IMR-90 (cell line): ENCODE measurements around the gene ANGPTL1. TPM values are rescaled to one million over a fixed set of nuclear protein-coding genes. Genes with fewer than 3 reads are reported as not detected.
A peak's percentile ranks its signal among the peaks of the same experiment; 100 is the strongest.

Experiments used
- ATAC-seq: fragments of 200-7000 bp; cut with Tn5 transposase; 2 replicates; pipeline ENCODE4 v1.9.1; 2020; ENCODE audit warnings: low read depth, mild to moderate bottlenecking, moderate library complexity
- BruUV-seq: library from RNA; stranded (reverse); fragments of 400-500 nt; replicated peaks from 2 replicates; lab custom pipeline; 2021; lab: Mats Ljungman, UMichigan
- CTCF ChIA-PET: fragments of 300-600 bp; formaldehyde crosslinking; extraction: SDS; loops from one replicate; lab custom pipeline; 2021; ENCODE audit warnings: antibody characterized with exemption; lab: Yijun Ruan, JAX
- POLR2A ChIA-PET: fragments of 300-600 bp; sonication (Branson Sonifier 250); formaldehyde crosslinking; loops from one replicate; lab custom pipeline; 2022; ENCODE audit warnings: antibody characterized with exemption; ENCODE audit not compliant: unreplicated experiment; lab: Charles Lee
- DNase-seq: peaks from one replicate; pipeline ENCODE4 v3.0.0; 2013
- H2AFZ ChIP-seq: replicated peaks from 2 replicates; pipeline ENCODE3; 2013; ENCODE audit warnings: low read length, mild to moderate bottlenecking; ENCODE audit not compliant: poor library complexity
- H2AK5ac ChIP-seq: 2 replicates; pipeline ENCODE4 v1.6.1; 2013; ENCODE audit warnings: low read depth, low read length, inconsistent platforms
- H2AK9ac ChIP-seq: replicated peaks from 2 replicates; pipeline ENCODE3; 2013; ENCODE audit warnings: mild to moderate bottlenecking, low read depth, low read length, moderate library complexity; ENCODE audit not compliant: poor library complexity
- H2BK120ac ChIP-seq: 2 replicates; pipeline ENCODE4 v1.6.1; 2013; ENCODE audit warnings: low read depth, low read length, inconsistent platforms
- H2BK15ac ChIP-seq: 3 replicates; pipeline ENCODE4 v1.6.1; 2013; ENCODE audit warnings: low read depth, low read length, inconsistent platforms
- H2BK20ac ChIP-seq: 2 replicates; pipeline ENCODE4 v1.6.1; 2013; ENCODE audit warnings: low read depth, mild to moderate bottlenecking, inconsistent platforms, low read length, moderate library complexity
- H2BK5ac ChIP-seq: 2 replicates; pipeline ENCODE4 v1.6.1; 2013; ENCODE audit warnings: mild to moderate bottlenecking, low read depth, low read length, inconsistent platforms; ENCODE audit not compliant: poor library complexity, severe bottlenecking
- H3K14ac ChIP-seq: replicated peaks from 2 replicates; pipeline ENCODE4 v1.6.1; 2013; ENCODE audit warnings: low read depth, low read length, inconsistent platforms
- H3K18ac ChIP-seq: 2 replicates; pipeline ENCODE4 v1.6.1; 2013; ENCODE audit warnings: low read depth, low read length, control low read depth
- H3K23ac ChIP-seq: 2 replicates; pipeline ENCODE4 v1.6.1; 2013; ENCODE audit warnings: low read depth, low read length, inconsistent platforms
- H3K27ac ChIP-seq: 2 replicates; pipeline ENCODE4 v1.5.1; 2013; ENCODE audit warnings: mild to moderate bottlenecking, control low read depth, low read length; ENCODE audit not compliant: insufficient read depth
- H3K27me3 ChIP-seq: 2 replicates; pipeline ENCODE4 v1.6.1; 2013; ENCODE audit warnings: low read length; ENCODE audit not compliant: control insufficient read depth, insufficient read depth
- H3K36me3 ChIP-seq: 2 replicates; pipeline ENCODE4 v1.6.1; 2013; ENCODE audit warnings: low read length, mixed read lengths; ENCODE audit not compliant: control insufficient read depth, insufficient read depth
- H3K4ac ChIP-seq: 2 replicates; pipeline ENCODE4 v1.6.1; 2013; ENCODE audit warnings: low read depth, low read length, inconsistent platforms
- H3K4me1 ChIP-seq: 2 replicates; pipeline ENCODE4 v1.6.1; 2013; ENCODE audit warnings: low read length, mixed read lengths; ENCODE audit not compliant: control insufficient read depth, insufficient read depth
- H3K4me2 ChIP-seq: 2 replicates; pipeline ENCODE4 v1.6.1; 2013; ENCODE audit warnings: low read depth, mild to moderate bottlenecking, control low read depth, low read length, moderate library complexity
- H3K4me3 ChIP-seq: 2 replicates; pipeline ENCODE4 v1.5.1; 2013; ENCODE audit warnings: low read depth, mild to moderate bottlenecking, control low read depth, low read length, moderate library complexity; ENCODE audit not compliant: insufficient read depth
- H3K56ac ChIP-seq: 2 replicates; pipeline ENCODE4 v1.6.1; 2013; ENCODE audit warnings: low read length, inconsistent platforms; ENCODE audit not compliant: insufficient read depth; ENCODE audit errors: extremely low read depth
- H3K79me1 ChIP-seq, 2 experiments: 2 replicates each; pipeline ENCODE4 v1.6.1; 2013; ENCODE audit warnings: low read length in 2 of 2, inconsistent platforms in 1 of 2, low read depth in 1 of 2
- H3K9ac ChIP-seq: 2 replicates; pipeline ENCODE4 v1.6.1; 2013; ENCODE audit warnings: low read depth, low read length, control low read depth
- H3K9me1 ChIP-seq: 2 replicates; pipeline ENCODE4 v1.6.1; 2013; ENCODE audit warnings: low read length, inconsistent platforms; ENCODE audit not compliant: insufficient read depth
- H3K9me3 ChIP-seq: 2 replicates; pipeline ENCODE4 v1.6.1; 2013; ENCODE audit warnings: low read length; ENCODE audit not compliant: control insufficient read depth, insufficient read depth
- H4K20me1 ChIP-seq: 2 replicates; pipeline ENCODE4 v1.6.1; 2013; ENCODE audit warnings: low read length, inconsistent platforms; ENCODE audit not compliant: insufficient read depth
- H4K5ac ChIP-seq: 2 replicates; pipeline ENCODE4 v1.6.1; 2013; ENCODE audit warnings: mild to moderate bottlenecking, low read depth, low read length, control low read depth
- H4K8ac ChIP-seq, 2 experiments: 2 replicates each; pipeline ENCODE4 v1.6.1; 2013; ENCODE audit warnings: low read depth in 2 of 2, low read length in 2 of 2, control low read depth in 1 of 2, inconsistent platforms in 1 of 2
- H4K91ac ChIP-seq: 2 replicates; pipeline ENCODE4 v1.6.1; 2013; ENCODE audit warnings: low read depth, low read length, inconsistent platforms; ENCODE audit not compliant: insufficient read depth
- BHLHE40 ChIP-seq: fragments of 150-350 bp; IDR thresholded peaks from 2 replicates; pipeline ENCODE4 v1.6.1; 2016; ENCODE audit warnings: mild to moderate bottlenecking, low read depth, low read length
- CEBPB ChIP-seq: IDR thresholded peaks from 2 replicates; pipeline ENCODE4 v1.6.1; 2012; ENCODE audit warnings: low read depth, low read length, improper control_type of control experiment
- CHD1 ChIP-seq: IDR thresholded peaks from 2 replicates; pipeline ENCODE4 v1.6.1; 2012; ENCODE audit warnings: low read depth, low read length, improper control_type of control experiment
- FOS ChIP-seq: fragments of 150-350 bp; IDR thresholded peaks from 2 replicates; pipeline ENCODE4 v1.6.1; 2016; ENCODE audit warnings: low read depth, low read length
- MAFK ChIP-seq: IDR thresholded peaks from 2 replicates; pipeline ENCODE4 v1.6.1; 2012; ENCODE audit warnings: low read depth, low read length, improper control_type of control experiment
- MAZ ChIP-seq: IDR thresholded peaks from 2 replicates; pipeline ENCODE4 v1.6.1; 2012; ENCODE audit warnings: low read depth, mild to moderate bottlenecking, low read length, improper control_type of control experiment, moderate library complexity, borderline replicate concordance
- MXI1 ChIP-seq: IDR thresholded peaks from 2 replicates; pipeline ENCODE4 v1.6.1; 2012; ENCODE audit warnings: low read depth, mild to moderate bottlenecking, low read length, moderate library complexity, borderline replicate concordance
- NFE2L2 ChIP-seq: fragments of 150-350 bp; IDR thresholded peaks from 2 replicates; pipeline ENCODE4 v1.6.1; 2016; ENCODE audit warnings: low read depth, mild to moderate bottlenecking, low read length
- POLR2A ChIP-seq: IDR thresholded peaks from 2 replicates; pipeline ENCODE4 v1.6.1; 2012; ENCODE audit warnings: mild to moderate bottlenecking, low read depth, low read length
- RAD21 ChIP-seq: IDR thresholded peaks from 2 replicates; pipeline ENCODE4 v1.6.1; 2012; ENCODE audit warnings: low read length, improper control_type of control experiment
- RCOR1 ChIP-seq: IDR thresholded peaks from 2 replicates; pipeline ENCODE4 v1.6.1; 2012; ENCODE audit warnings: mild to moderate bottlenecking, low read length, improper control_type of control experiment; ENCODE audit not compliant: insufficient replicate concordance
- RFX5 ChIP-seq: IDR thresholded peaks from 2 replicates; pipeline ENCODE4 v1.8.0; 2012; ENCODE audit warnings: low read depth, mild to moderate bottlenecking, low read length, moderate library complexity
- SMC3 ChIP-seq: fragments of 150-350 bp; IDR thresholded peaks from 2 replicates; pipeline ENCODE4 v1.6.1; 2016; ENCODE audit warnings: low read depth, mild to moderate bottlenecking, antibody characterized with exemption, low read length, moderate library complexity
- WGBS, 2 experiments: methylation state at CpG; one replicate each; pipeline versions ENCODE4 v1.1.5 to v1.1.7; 2013; ENCODE audit warnings: missing lambda C conversion rate in 2 of 2; ENCODE audit not compliant: insufficient read length in 1 of 2; ENCODE audit errors: extremely low coverage in 2 of 2; 5-methylcytosine and 5-hydroxymethylcytosine counted together
- dilution Hi-C: fragments of 300-500 bp; cut with HindIII; formaldehyde crosslinking; loops from one replicate; pipeline ENCODE4 v1.14.3; 2018; ENCODE audit warnings: low sequenced_read_pairs; ENCODE audit not compliant: unreplicated experiment
- in situ Hi-C: fragments of 300-500 bp; cut with MboI; formaldehyde crosslinking; loops from 3 replicates; pipeline ENCODE4 v1.14.3; 2019; ENCODE audit warnings: low sequenced_read_pairs, inconsistent platforms, mixed read lengths
- intact Hi-C: fragments of 100-400 bp; cut with micrococcal nuclease; formaldehyde crosslinking; loops from 2 replicates; pipeline ENCODE4 v1.10.0; 2022
- polyA plus RNA-seq, 3 experiments: library from polyadenylated mRNA; depleted of rRNA; stranded (reverse); fragments of >200 nt; gene quantifications; 2 replicates each; pipeline ENCODE4 v1.2.3, GENCODE V29; 2012; ENCODE audit warnings: low replicate concordance in 1 of 3
- total RNA-seq: library from RNA; depleted of rRNA; stranded (reverse); fragments of >200 nt; gene quantifications from 2 replicates; pipeline ENCODE4 v1.2.3, GENCODE V29; 2012
- TF ChIP-seq, protein P1 (sequence below): conservative IDR thresholded peaks from 2 replicates; pipeline ENCODE4 v1.5.1; 2012; ENCODE audit warnings: mild to moderate bottlenecking, low read depth, low read length, improper control_type of control experiment
- TF ChIP-seq, protein P2 (sequence below): fragments of 150-350 bp; IDR thresholded peaks from 2 replicates; pipeline ENCODE4 v1.6.1; 2017; ENCODE audit warnings: mild to moderate bottlenecking, antibody characterized with exemption, low read length, low read depth
- TF ChIP-seq, protein P3 (sequence below): fragments of 150-350 bp; IDR thresholded peaks from 2 replicates; pipeline ENCODE4 v1.6.1; 2016; ENCODE audit warnings: low read depth, mild to moderate bottlenecking, low read length, moderate library complexity, borderline replicate concordance

ANGPTL1 gene
- total and polyA plus RNA-seq, 2 of the 4 experiments (the other 2 are of a cell fraction), result under 0.01 to 0.03 TPM

DNA sequence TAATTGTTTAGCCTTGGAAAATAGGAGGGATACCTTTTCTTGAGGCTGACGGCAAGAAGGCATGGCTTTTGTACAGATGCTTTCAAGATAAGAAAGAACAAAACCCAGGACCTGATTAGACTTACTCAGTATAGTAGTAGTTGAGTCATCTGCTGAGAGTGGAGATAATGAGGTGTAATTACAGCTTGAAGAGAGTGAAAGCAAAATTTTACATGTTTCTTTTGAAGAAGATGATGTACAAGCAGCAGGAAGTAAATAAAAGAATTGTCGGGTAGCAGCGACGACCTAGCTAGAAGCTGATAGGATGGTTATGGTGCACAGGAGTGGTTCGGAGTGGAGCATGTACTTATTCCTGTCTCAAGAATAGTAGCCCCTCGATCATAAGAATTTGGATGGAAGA, 6.6 kb downstream of the ANGPTL1 start:
- no TSS peak for BruUV-seq
- in situ Hi-C loops, result no loop called here
- Histone ChIP-seq H2BK5ac (no peak overlapping the region), H3K18ac (no peak overlapping the region), H3K4me3 (no peak overlapping the region), H2AFZ (no peak overlapping the region), H3K9me1 (peaks cover 7% of the 10 kb centered on the region; the same call in 1 of the 2 replicates), H3K27ac (no peak overlapping the region), H3K4ac (no peak overlapping the region), H2AK9ac (no peak overlapping the region), H3K9ac (no peak overlapping the region), H4K8ac (no peak overlapping the region), H3K27me3 (no peaks in the 10 kb centered on the region), H3K23ac (no peak overlapping the region), H3K56ac (no peak overlapping the region), H3K4me2 (no peak overlapping the region), H3K4me1 (no peaks in the 10 kb centered on the region; the same call in 1 of the 2 replicates), H3K9me3 (no peaks in the 10 kb centered on the region), H2BK120ac (no peak overlapping the region), H2AK5ac (no peak overlapping the region), H3K79me1 (peaks cover 2 to 6% of the 10 kb centered on the region in 2 experiments; a peak in 3 of 4 replicates), H4K20me1 (no peaks in the 10 kb centered on the region), H2BK15ac (no peak overlapping the region), H4K91ac (no peak overlapping the region), H3K36me3 (peaks cover 8% of the 10 kb centered on the region), H3K14ac (no peak overlapping the region), H2BK20ac (no peak overlapping the region), H4K5ac (no peak overlapping the region)
- ChIA-PET CTCF (no interaction called here), POLR2A (no interaction called here)
- WGBS, 2 experiments, result 50% methylated on average over 2 of the region's 6 CpGs; no CpG with 5 or more reads in 1 of the 2 experiments
- no peak for TF ChIP-seq MAZ
- TF ChIP-seq FOS, result no peak
- TF ChIP-seq RFX5, result no peak
- TF ChIP-seq NFE2L2, result no peak
- TF ChIP-seq, protein P1, sequence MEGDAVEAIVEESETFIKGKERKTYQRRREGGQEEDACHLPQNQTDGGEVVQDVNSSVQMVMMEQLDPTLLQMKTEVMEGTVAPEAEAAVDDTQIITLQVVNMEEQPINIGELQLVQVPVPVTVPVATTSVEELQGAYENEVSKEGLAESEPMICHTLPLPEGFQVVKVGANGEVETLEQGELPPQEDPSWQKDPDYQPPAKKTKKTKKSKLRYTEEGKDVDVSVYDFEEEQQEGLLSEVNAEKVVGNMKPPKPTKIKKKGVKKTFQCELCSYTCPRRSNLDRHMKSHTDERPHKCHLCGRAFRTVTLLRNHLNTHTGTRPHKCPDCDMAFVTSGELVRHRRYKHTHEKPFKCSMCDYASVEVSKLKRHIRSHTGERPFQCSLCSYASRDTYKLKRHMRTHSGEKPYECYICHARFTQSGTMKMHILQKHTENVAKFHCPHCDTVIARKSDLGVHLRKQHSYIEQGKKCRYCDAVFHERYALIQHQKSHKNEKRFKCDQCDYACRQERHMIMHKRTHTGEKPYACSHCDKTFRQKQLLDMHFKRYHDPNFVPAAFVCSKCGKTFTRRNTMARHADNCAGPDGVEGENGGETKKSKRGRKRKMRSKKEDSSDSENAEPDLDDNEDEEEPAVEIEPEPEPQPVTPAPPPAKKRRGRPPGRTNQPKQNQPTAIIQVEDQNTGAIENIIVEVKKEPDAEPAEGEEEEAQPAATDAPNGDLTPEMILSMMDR, result no peak
- TF ChIP-seq MAFK, result no peak
- TF ChIP-seq CHD1, result no peak
- TF ChIP-seq RAD21, result no peak
- TF ChIP-seq BHLHE40, result no peak
- TF ChIP-seq, protein P2, sequence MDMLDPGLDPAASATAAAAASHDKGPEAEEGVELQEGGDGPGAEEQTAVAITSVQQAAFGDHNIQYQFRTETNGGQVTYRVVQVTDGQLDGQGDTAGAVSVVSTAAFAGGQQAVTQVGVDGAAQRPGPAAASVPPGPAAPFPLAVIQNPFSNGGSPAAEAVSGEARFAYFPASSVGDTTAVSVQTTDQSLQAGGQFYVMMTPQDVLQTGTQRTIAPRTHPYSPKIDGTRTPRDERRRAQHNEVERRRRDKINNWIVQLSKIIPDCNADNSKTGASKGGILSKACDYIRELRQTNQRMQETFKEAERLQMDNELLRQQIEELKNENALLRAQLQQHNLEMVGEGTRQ, result no peak
- no peak for TF ChIP-seq MXI1
- no peak for TF ChIP-seq SMC3
- TF ChIP-seq POLR2A, result no peak
- TF ChIP-seq, protein P3, sequence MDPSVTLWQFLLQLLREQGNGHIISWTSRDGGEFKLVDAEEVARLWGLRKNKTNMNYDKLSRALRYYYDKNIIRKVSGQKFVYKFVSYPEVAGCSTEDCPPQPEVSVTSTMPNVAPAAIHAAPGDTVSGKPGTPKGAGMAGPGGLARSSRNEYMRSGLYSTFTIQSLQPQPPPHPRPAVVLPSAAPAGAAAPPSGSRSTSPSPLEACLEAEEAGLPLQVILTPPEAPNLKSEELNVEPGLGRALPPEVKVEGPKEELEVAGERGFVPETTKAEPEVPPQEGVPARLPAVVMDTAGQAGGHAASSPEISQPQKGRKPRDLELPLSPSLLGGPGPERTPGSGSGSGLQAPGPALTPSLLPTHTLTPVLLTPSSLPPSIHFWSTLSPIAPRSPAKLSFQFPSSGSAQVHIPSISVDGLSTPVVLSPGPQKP, result no peak
- no peak for TF ChIP-seq CEBPB
- no peak for TF ChIP-seq RCOR1
- dilution Hi-C loops, result no loop called here
- intact Hi-C loops, result no loop called here
- ATAC-seq (no peak), DNase-seq (peak; percentile 10)
